HCT116 (cell line): ENCODE measurements around the gene SLAMF1. TPM values are rescaled to one million over a fixed set of nuclear protein-coding genes. Genes with fewer than 3 reads are reported as not detected.

ENCODE experiments used
- ATAC-seq: fragments of 200-7000 bp; cut with Tn5 transposase; 2 replicates; pipeline ENCODE4 v1.9.1; 2020; ENCODE audit warnings: mild to moderate bottlenecking, moderate library complexity
- BruUV-seq: library from RNA; stranded (reverse); fragments of 400-500 nt; replicated peaks from 2 replicates; lab custom pipeline; 2021; lab: Mats Ljungman, UMichigan
- CTCF ChIA-PET: fragments of 300-600 bp; sonication (Branson Sonifier 250); formaldehyde crosslinking; loops from one replicate; lab custom pipeline; 2021; ENCODE audit warnings: antibody characterized with exemption; lab: Charles Lee
- POLR2A ChIA-PET: fragments of 300-600, 350-600 bp; sonication (Branson Sonifier 250); formaldehyde crosslinking; loops from one replicate; lab custom pipeline; 2021; ENCODE audit warnings: antibody characterized with exemption; lab: Charles Lee
- RAD21 ChIA-PET, 2 experiments: fragments of 300-600 bp; sonication (Branson Sonifier 250); formaldehyde crosslinking; loops; one replicate each; lab custom pipeline; 2023; ENCODE audit warnings: low total read pairs in 2 of 2; ENCODE audit not compliant: uncharacterized antibody in 2 of 2, unreplicated experiment in 2 of 2, low non-redundant PET in 1 of 2; lab: Charles Lee
- DNase-seq: peaks from one replicate; pipeline ENCODE4 v3.0.0-alpha.2; 2010; ENCODE audit warnings: low read depth, low spot score
- H2AFZ ChIP-seq: fragments of 200-600 bp; shearing (Covaris generic), sonication (generic); 2 replicates; pipeline ENCODE4 v1.6.1; 2017; ENCODE audit warnings: low read depth, mixed run types, mixed read lengths, antibody characterized with exemption, low read length; ENCODE audit not compliant: poor library complexity, severe bottlenecking
- H3K27ac ChIP-seq: 2 replicates; pipeline ENCODE4 v1.5.1; 2012; ENCODE audit warnings: low read depth, low read length
- H3K27me3 ChIP-seq: fragments of 200-600 bp; sonication (generic); 2 replicates; pipeline ENCODE4 v1.6.1; 2016; ENCODE audit warnings: mixed run types, low read length, mixed read lengths; ENCODE audit not compliant: insufficient read depth
- H3K36me3 ChIP-seq, 2 experiments: fragments of 200-500 bp in 1 of 2; fragments of 200-600 bp in 1 of 2; sonication (Bioruptor generic) in 1 of 2; sonication (generic) in 1 of 2; 2 replicates each; pipeline versions ENCODE4 v1.5.1 to v1.6.1; 2014 to 2016; ENCODE audit warnings: low read length in 2 of 2, inconsistent platforms in 1 of 2, mixed read lengths in 1 of 2, mixed run types in 1 of 2; ENCODE audit not compliant: insufficient read depth in 2 of 2, control insufficient read depth in 1 of 2
- H3K4me1 ChIP-seq, 2 experiments: fragments of 200-600 bp in 1 of 2; sonication (generic) in 1 of 2; 2 replicates each; pipeline versions ENCODE4 v1.5.1 to v1.6.1; 2012 to 2017; ENCODE audit warnings: low read length in 2 of 2, inconsistent platforms in 1 of 2, mild to moderate bottlenecking in 1 of 2, mixed read lengths in 1 of 2, mixed run types in 1 of 2, moderate library complexity in 1 of 2; ENCODE audit not compliant: insufficient read depth in 2 of 2, control insufficient read depth in 1 of 2
- H3K4me2 ChIP-seq: fragments of 200-600 bp; sonication (generic); 2 replicates; pipeline ENCODE4 v1.6.1; 2017; ENCODE audit warnings: mixed run types, low read length, mixed read lengths
- H3K4me3 ChIP-seq, 2 experiments: fragments of 200-600 bp in 1 of 2; sonication (generic) in 1 of 2; replicated peaks in 1 of 2; 2 replicates each; pipeline ENCODE4 v1.5.1; 2011 to 2016; ENCODE audit warnings: low read length in 2 of 2, control low read depth in 1 of 2, low read depth in 1 of 2, mild to moderate bottlenecking in 1 of 2, mixed read lengths in 1 of 2, mixed run types in 1 of 2
- H3K79me2 ChIP-seq: fragments of 200-600 bp; sonication (generic); 2 replicates; pipeline ENCODE4 v1.6.1; 2017; ENCODE audit warnings: mild to moderate bottlenecking, mixed run types, low read length, moderate library complexity, mixed read lengths; ENCODE audit not compliant: insufficient read depth
- H3K9ac ChIP-seq: fragments of 200-600 bp; sonication (generic); 2 replicates; pipeline ENCODE4 v1.6.1; 2016; ENCODE audit warnings: low read length, mixed read lengths
- H3K9me2 ChIP-seq: fragments of 200-600 bp; sonication (generic), shearing (Covaris generic); 2 replicates; pipeline ENCODE4 v1.6.1; 2017; ENCODE audit warnings: mixed run types, mild to moderate bottlenecking, moderate library complexity; ENCODE audit not compliant: insufficient read depth
- H3K9me3 ChIP-seq, 2 experiments: fragments of 200-500 bp in 1 of 2; fragments of 200-600 bp in 1 of 2; sonication (Bioruptor generic) in 1 of 2; sonication (generic) in 1 of 2; 2 replicates each; pipeline ENCODE4 v1.6.1; 2014 to 2017; ENCODE audit warnings: low read length in 2 of 2, mixed read lengths in 2 of 2, inconsistent platforms in 1 of 2, low read depth in 1 of 2, mild to moderate bottlenecking in 1 of 2, mixed run types in 1 of 2, moderate library complexity in 1 of 2; ENCODE audit not compliant: control insufficient read depth in 1 of 2, insufficient read depth in 1 of 2
- H4K20me1 ChIP-seq: fragments of 200-600 bp; sonication (generic), shearing (Covaris generic); 2 replicates; pipeline ENCODE4 v1.6.1; 2017; ENCODE audit warnings: mixed run types, mild to moderate bottlenecking, moderate library complexity; ENCODE audit not compliant: insufficient read depth
- ELF1 ChIP-seq: IDR thresholded peaks from 2 replicates; pipeline ENCODE4 v1.6.1; 2012; ENCODE audit warnings: low read depth, borderline replicate concordance
- EZH2 ChIP-seq: fragments of 200-600 bp; sonication (generic); IDR thresholded peaks from 2 replicates; pipeline ENCODE4 v1.6.1; 2017; ENCODE audit warnings: antibody characterized with exemption, mixed run types
- EZH2phosphoT487 ChIP-seq: fragments of 200-600 bp; IDR thresholded peaks from 2 replicates; pipeline ENCODE4 v1.6.1; 2018; ENCODE audit warnings: antibody characterized with exemption, borderline replicate concordance
- FOSL1 ChIP-seq: IDR thresholded peaks from 2 replicates; pipeline ENCODE4 v1.6.1; 2012; ENCODE audit warnings: low read depth
- JUND ChIP-seq: IDR thresholded peaks from 2 replicates; pipeline ENCODE4 v1.6.1; 2012
- POLR2A ChIP-seq: IDR thresholded peaks from 2 replicates; pipeline ENCODE4 v1.7.0; 2011; ENCODE audit warnings: borderline replicate concordance; ENCODE audit not compliant: insufficient read depth, insufficient read length; ENCODE audit errors: extremely low read depth
- POLR2AphosphoS5 ChIP-seq: IDR thresholded peaks from 2 replicates; pipeline ENCODE4 v1.6.1; 2011; ENCODE audit warnings: mild to moderate bottlenecking, low read depth, low read length, moderate library complexity
- REST ChIP-seq: IDR thresholded peaks from 2 replicates; pipeline ENCODE4 v1.6.1; 2012; ENCODE audit warnings: low read depth
- SIN3A ChIP-seq: IDR thresholded peaks from 2 replicates; pipeline ENCODE4 v1.6.1; 2012; ENCODE audit warnings: low read depth
- SRF ChIP-seq: IDR thresholded peaks from 2 replicates; pipeline ENCODE4 v1.6.1; 2012; ENCODE audit warnings: low read depth
- YY1 ChIP-seq: IDR thresholded peaks from 2 replicates; pipeline ENCODE4 v1.6.1; 2011; ENCODE audit warnings: low read length, low read depth, moderate library complexity, mild to moderate bottlenecking; ENCODE audit not compliant: insufficient replicate concordance; ENCODE audit errors: extremely low read depth
- ZFX ChIP-seq: fragments of 450-650 bp; IDR thresholded peaks from 2 replicates; pipeline ENCODE4 v1.6.1; 2017
- ZNF274 ChIP-seq: fragments of 200-500 bp; sonication (Bioruptor generic); IDR thresholded peaks from 2 replicates; pipeline ENCODE4 v1.6.1; 2014; ENCODE audit warnings: mild to moderate bottlenecking, low read depth, low read length, inconsistent platforms
- intact Hi-C: fragments of 100-400 bp; cut with micrococcal nuclease; formaldehyde crosslinking; loops from 2 replicates; pipeline ENCODE4 v1.10.0; 2022
- total RNA-seq: library from RNA; stranded (reverse); gene quantifications from one replicate; pipeline ENCODE4 v1.2.1, GENCODE V29; 2021; ENCODE audit not compliant: unreplicated experiment
- TF ChIP-seq, protein P1 (sequence below), 3 experiments: fragments of 200-600 bp in 1 of 3; sonication (generic) in 1 of 3; IDR thresholded peaks in 2 of 3; conservative IDR thresholded peaks in 1 of 3; 2 replicates each; pipeline ENCODE4 v1.5.1; 2012 to 2017; ENCODE audit warnings: low read depth in 2 of 3, low read length in 2 of 3, antibody characterized with exemption in 1 of 3, borderline replicate concordance in 1 of 3, control low read depth in 1 of 3, mild to moderate bottlenecking in 1 of 3, mixed read lengths in 1 of 3, mixed run types in 1 of 3, moderate library complexity in 1 of 3; ENCODE audit not compliant: insufficient read depth in 1 of 3

The SLAMF1 gene
- total RNA-seq, 1 experiment from 2014 or later: 0.30 TPM

DNA sequence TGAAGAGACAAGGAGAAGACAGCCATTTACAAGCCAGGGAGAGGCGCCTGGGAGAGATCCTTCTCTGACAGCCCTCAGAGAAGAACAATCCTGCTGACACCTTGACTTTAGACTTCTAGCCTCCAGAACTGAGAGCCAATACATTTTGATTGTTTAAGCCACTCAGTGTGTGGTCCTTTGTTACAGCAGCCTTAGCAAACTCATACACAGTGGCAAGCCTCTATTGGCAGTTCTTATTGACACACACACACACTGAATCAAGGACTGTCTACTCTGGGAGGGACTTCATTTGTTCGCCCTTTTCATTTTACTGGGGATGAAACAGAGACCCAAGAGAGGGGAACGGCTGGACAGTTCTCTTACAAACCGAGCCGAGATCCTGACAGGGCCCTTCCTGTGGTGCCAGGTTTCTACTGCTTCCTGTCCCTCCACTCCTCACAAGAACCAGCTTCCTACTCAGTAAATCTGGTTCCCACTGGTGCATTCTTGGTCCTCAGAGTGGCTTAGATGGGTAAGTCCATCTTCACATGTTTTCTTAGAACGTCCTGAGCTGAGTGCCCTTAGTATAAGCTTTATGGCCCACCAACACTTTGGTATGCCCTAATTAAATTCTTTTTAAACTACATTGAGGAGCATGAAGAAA lies 14.7 kb downstream of the SLAMF1 start:
- intact Hi-C loops: no loop called here
- no peak for ATAC-seq
- Histone ChIP-seq H3K4me2 (no peak overlapping the region), H3K27me3 (no peaks in the 10 kb centered on the region), H3K36me3 (no peaks in the 10 kb centered on the region), H3K4me3 (no peak overlapping the region), H3K4me1 (no peaks in the 10 kb centered on the region), H2AFZ (no peak overlapping the region), H3K79me2 (no peaks in the 10 kb centered on the region), H3K27ac (no peak overlapping the region), H3K9me3 (no peaks in the 10 kb centered on the region), H3K9ac (no peak overlapping the region), H4K20me1 (no peaks in the 10 kb centered on the region), H3K9me2 (no peaks in the 10 kb centered on the region)
- no TSS peak for BruUV-seq
- CTCF ChIA-PET: no interaction called here
- RAD21 ChIA-PET: no interaction called here
- POLR2A ChIA-PET: no interaction called here
- TF ChIP-seq JUND: no peak
- no peak for TF ChIP-seq ZNF274
- no peak for TF ChIP-seq ELF1
- TF ChIP-seq SIN3A: no peak
- no peak for TF ChIP-seq EZH2
- TF ChIP-seq, protein P1, sequence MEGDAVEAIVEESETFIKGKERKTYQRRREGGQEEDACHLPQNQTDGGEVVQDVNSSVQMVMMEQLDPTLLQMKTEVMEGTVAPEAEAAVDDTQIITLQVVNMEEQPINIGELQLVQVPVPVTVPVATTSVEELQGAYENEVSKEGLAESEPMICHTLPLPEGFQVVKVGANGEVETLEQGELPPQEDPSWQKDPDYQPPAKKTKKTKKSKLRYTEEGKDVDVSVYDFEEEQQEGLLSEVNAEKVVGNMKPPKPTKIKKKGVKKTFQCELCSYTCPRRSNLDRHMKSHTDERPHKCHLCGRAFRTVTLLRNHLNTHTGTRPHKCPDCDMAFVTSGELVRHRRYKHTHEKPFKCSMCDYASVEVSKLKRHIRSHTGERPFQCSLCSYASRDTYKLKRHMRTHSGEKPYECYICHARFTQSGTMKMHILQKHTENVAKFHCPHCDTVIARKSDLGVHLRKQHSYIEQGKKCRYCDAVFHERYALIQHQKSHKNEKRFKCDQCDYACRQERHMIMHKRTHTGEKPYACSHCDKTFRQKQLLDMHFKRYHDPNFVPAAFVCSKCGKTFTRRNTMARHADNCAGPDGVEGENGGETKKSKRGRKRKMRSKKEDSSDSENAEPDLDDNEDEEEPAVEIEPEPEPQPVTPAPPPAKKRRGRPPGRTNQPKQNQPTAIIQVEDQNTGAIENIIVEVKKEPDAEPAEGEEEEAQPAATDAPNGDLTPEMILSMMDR (IDR thresholded peaks at IDR 0.05 in 2 of 3, conservative IDR thresholded peaks at IDR 0.05 in 1 of 3; ENCODE audit: borderline replicate concordance in 1 of 3, insufficient read depth in 1 of 3, low read depth in 2 of 3, low read length in 2 of 3): no peak
- no peak for TF ChIP-seq ZFX
- no peak for TF ChIP-seq EZH2phosphoT487
- TF ChIP-seq POLR2AphosphoS5: no peak
- TF ChIP-seq POLR2A: no peak
- no peak for TF ChIP-seq YY1
- TF ChIP-seq FOSL1: no peak
- TF ChIP-seq REST: no peak
- TF ChIP-seq SRF: no peak
- DNase-seq: no peak
